ENCODE data around the gene KDM2B. TPM values are rescaled to one million over a fixed set of nuclear protein-coding genes. Genes with fewer than 3 reads are reported as not detected.

KDM2B gene
- total RNA-seq, 1 donor from 2014 or later: 79.2 TPM

- no peaks in the 10 kb centered on the region for H3K36me3 Mint-ChIP-seq (ENCODE audit: low read depth)
- H3K9me3 Mint-ChIP-seq: no peaks in the 10 kb centered on the region
- H3K4me3 Mint-ChIP-seq: peak overlapping the region; percentile 91
- H3K4me1 Mint-ChIP-seq: peaks cover 38% of the 10 kb centered on the region
- no peaks in the 10 kb centered on the region for H3K27me3 Mint-ChIP-seq (ENCODE audit: low read depth)
- H3K27ac Mint-ChIP-seq (ENCODE audit: unreplicated experiment): peak overlapping the region; percentile 80
- TF ChIP-seq CTCF (conservative IDR thresholded peaks at IDR 0.05): no peak
- DNase-seq (ENCODE audit: low read depth, low spot score): no peak
Observed at GRCh38 chr12:121538699-121539061, 42.1 kb downstream of the KDM2B start.

- Mint-ChIP-seq H3K27me3 (ENCODE audit: low read depth) (no peaks in the 10 kb centered on the region), H3K27ac (ENCODE audit: unreplicated experiment) (peak overlapping the region; percentile 80), H3K9me3 (no peaks in the 10 kb centered on the region), H3K4me3 (peak overlapping the region; percentile 91), H3K4me1 (peaks cover 38% of the 10 kb centered on the region), H3K36me3 (ENCODE audit: low read depth) (no peaks in the 10 kb centered on the region)
- DNase-seq (ENCODE audit: low read depth, low spot score): peak; percentile 20
- TF ChIP-seq CTCF (conservative IDR thresholded peaks at IDR 0.05): no peak
Observed at GRCh38 chr12:121537814-121538698, 42.8 kb downstream of the KDM2B start.

GRCh38 chr12:121536899-121537813 lies 43.7 kb downstream of the KDM2B start:
- peak; percentile 68 for DNase-seq (ENCODE audit: low read depth, low spot score)
- H3K27me3 Mint-ChIP-seq (ENCODE audit: low read depth): no peaks in the 10 kb centered on the region
- no peak overlapping the region for H3K27ac Mint-ChIP-seq (ENCODE audit: unreplicated experiment)
- H3K4me3 Mint-ChIP-seq: peak overlapping the region; percentile 68
- H3K9me3 Mint-ChIP-seq: no peaks in the 10 kb centered on the region
- TF ChIP-seq CTCF (conservative IDR thresholded peaks at IDR 0.05): no peak
- H3K36me3 Mint-ChIP-seq (ENCODE audit: low read depth): no peaks in the 10 kb centered on the region
- H3K4me1 Mint-ChIP-seq: peaks cover 38% of the 10 kb centered on the region

- Mint-ChIP-seq H3K36me3 (ENCODE audit: low read depth) (no peaks in the 10 kb centered on the region), H3K9me3 (no peaks in the 10 kb centered on the region), H3K27ac (ENCODE audit: unreplicated experiment) (peak overlapping the region; percentile 48), H3K4me3 (peak overlapping the region; percentile 68), H3K4me1 (peaks cover 41% of the 10 kb centered on the region), H3K27me3 (ENCODE audit: low read depth) (no peaks in the 10 kb centered on the region)
- DNase-seq (ENCODE audit: low read depth, low spot score): peak; percentile 73
- TF ChIP-seq CTCF (conservative IDR thresholded peaks at IDR 0.05): no peak
Observed at GRCh38 chr12:121536054-121536898, 44.5 kb downstream of the KDM2B start.

Data from neural crest cell (in vitro differentiated cells).